Activated CD8-positive, alpha-beta memory T cell treated with anti-CD3 and anti-CD28 coated beads, Interleukin-2, amount 10 ng/mL, durations not matched to agents 7 days and 5 days (primary cell): Measurements from ENCODE around the gene RREB1. TPM values are rescaled to one million over a fixed set of nuclear protein-coding genes. Genes with fewer than 3 reads are reported as not detected.
"Not testable (repeated sequence)": the region's sequence is repeated elsewhere in the genome, so short reads cannot be mapped to it uniquely, and the experiment has no call there.

ENCODE experiments used
- ATAC-seq: fragments of 150-1000 bp; cut with Tn5 transposase; one replicate; pipeline ENCODE4 v1.10.0; 2021; ENCODE audit warnings: moderate library complexity
- CTCF ChIA-PET: fragments of 350-600 bp; sonication (Branson Sonifier 250); formaldehyde crosslinking; loops from one replicate; lab custom pipeline; 2021; ENCODE audit warnings: antibody characterized with exemption; lab: Charles Lee
- DNase-seq: peaks from one replicate; pipeline ENCODE4 v3.0.0-alpha.2; 2020
- H3K27ac Mint-ChIP-seq: one replicate; pipeline ENCODE4 v1.8.0; 2021; ENCODE audit warnings: mild to moderate bottlenecking, mixed read lengths
- H3K27me3 Mint-ChIP-seq: one replicate; pipeline ENCODE4 v1.8.0; 2021; ENCODE audit warnings: mixed read lengths
- H3K36me3 Mint-ChIP-seq: one replicate; pipeline ENCODE4 v1.8.0; 2021; ENCODE audit warnings: mild to moderate bottlenecking, mixed read lengths
- H3K4me1 Mint-ChIP-seq: one replicate; pipeline ENCODE4 v1.8.0; 2021; ENCODE audit warnings: mixed read lengths
- H3K4me3 Mint-ChIP-seq: one replicate; pipeline ENCODE4 v1.8.0; 2021; ENCODE audit warnings: mild to moderate bottlenecking, moderate library complexity, mixed read lengths
- H3K9me3 Mint-ChIP-seq: one replicate; pipeline ENCODE4 v1.8.0; 2022; ENCODE audit warnings: low read depth, mixed read lengths
- total RNA-seq, 2 experiments: library from RNA; stranded (reverse); gene quantifications; one replicate each; pipeline ENCODE4 v1.2.3, GENCODE V29; 2021

Gene RREB1
- total RNA-seq, 2 experiments from 2014 or later, result 20.6 to 24.6 TPM

GRCh38 chr6:7156643-7157278 lies 49.0 kb downstream of the RREB1 start:
- ATAC-seq, result no peak
- DNase-seq, result no peak
- H3K4me1 Mint-ChIP-seq, result peaks cover 60% of the 10 kb centered on the region
- H3K27me3 Mint-ChIP-seq, result no peaks in the 10 kb centered on the region
- H3K27ac Mint-ChIP-seq, result no peak overlapping the region
- CTCF ChIA-PET, result no interaction called here
- no peak overlapping the region for H3K4me3 Mint-ChIP-seq
- no peaks in the 10 kb centered on the region for H3K9me3 Mint-ChIP-seq
- H3K36me3 Mint-ChIP-seq, result peaks cover 6% of the 10 kb centered on the region

GRCh38 chr6:7157307-7157706 lies 49.5 kb downstream of the RREB1 start:
- H3K9me3 Mint-ChIP-seq, ATAC-seq, DNase-seq, H3K27ac Mint-ChIP-seq, H3K4me3 Mint-ChIP-seq, H3K27me3 Mint-ChIP-seq, H3K36me3 Mint-ChIP-seq, CTCF ChIA-PET: not testable (repeated sequence)
- H3K4me1 Mint-ChIP-seq, result peaks cover 57% of the 10 kb centered on the region

GRCh38 chr6:7157752-7158616 lies 50.2 kb downstream of the RREB1 start:
- CTCF ChIA-PET, result no interaction called here
- Mint-ChIP-seq H3K36me3 (peaks cover 4% of the 10 kb centered on the region), H3K4me3 (no peak overlapping the region), H3K27me3 (no peaks in the 10 kb centered on the region), H3K9me3 (no peaks in the 10 kb centered on the region), H3K4me1 (peaks cover 54% of the 10 kb centered on the region), H3K27ac (no peak overlapping the region)
- ATAC-seq, result no peak
- no peak for DNase-seq

GRCh38 chr6:7159790-7160525 lies 52.2 kb downstream of the RREB1 start:
- Mint-ChIP-seq H3K9me3 (no peaks in the 10 kb centered on the region), H3K4me1 (peaks cover 35% of the 10 kb centered on the region), H3K4me3 (no peak overlapping the region), H3K36me3 (peaks cover 7% of the 10 kb centered on the region), H3K27ac (no peak overlapping the region), H3K27me3 (no peaks in the 10 kb centered on the region)
- CTCF ChIA-PET, result no interaction called here
- DNase-seq (no peak), ATAC-seq (no peak)

GRCh38 chr6:7161253-7161623 lies 53.5 kb downstream of the RREB1 start:
- Mint-ChIP-seq H3K27ac (no peak overlapping the region), H3K36me3 (peaks cover 7% of the 10 kb centered on the region), H3K4me3 (no peak overlapping the region), H3K4me1 (peaks cover 22% of the 10 kb centered on the region), H3K9me3 (no peaks in the 10 kb centered on the region), H3K27me3 (no peaks in the 10 kb centered on the region)
- ATAC-seq, result no peak
- no peak for DNase-seq
- CTCF ChIA-PET, result interaction anchor here (0.8 kb wide), 1 partner anchor 20 kb away, joined by 3 read pairs; no protein-coding TSS in a partner anchor

GRCh38 chr6:7161845-7162244 lies 54.1 kb downstream of the RREB1 start:
- Mint-ChIP-seq H3K4me3 (no peak overlapping the region), H3K9me3 (no peaks in the 10 kb centered on the region), H3K36me3 (peaks cover 7% of the 10 kb centered on the region), H3K4me1 (peaks cover 19% of the 10 kb centered on the region), H3K27me3 (no peaks in the 10 kb centered on the region), H3K27ac (no peak overlapping the region)
- ATAC-seq (no peak), DNase-seq (no peak)
- CTCF ChIA-PET, result interaction anchor here (0.8 kb wide), 1 partner anchor 20 kb away, joined by 3 read pairs; no protein-coding TSS in a partner anchor

- Mint-ChIP-seq H3K36me3 (peaks cover 4% of the 10 kb centered on the region), H3K4me1 (peaks cover 10% of the 10 kb centered on the region), H3K27me3 (no peaks in the 10 kb centered on the region), H3K9me3 (no peaks in the 10 kb centered on the region), H3K4me3 (no peak overlapping the region), H3K27ac (no peak overlapping the region)
- no peak for ATAC-seq
- DNase-seq, result no peak
- CTCF ChIA-PET, result no interaction called here
These were observed 55.9 kb downstream of the RREB1 start for GRCh38 chr6:7163661-7164071.

- Mint-ChIP-seq H3K4me3 (no peak overlapping the region), H3K27ac (no peak overlapping the region), H3K4me1 (peaks cover 7% of the 10 kb centered on the region), H3K9me3 (no peaks in the 10 kb centered on the region), H3K36me3 (peaks cover 4% of the 10 kb centered on the region), H3K27me3 (no peaks in the 10 kb centered on the region)
- no peak for DNase-seq
- CTCF ChIA-PET, result no interaction called here
- no peak for ATAC-seq
These were observed 56.8 kb downstream of the RREB1 start for GRCh38 chr6:7164536-7165001.

- DNase-seq (peak; percentile 18), ATAC-seq (no peak)
- CTCF ChIA-PET, result no interaction called here
- Mint-ChIP-seq H3K36me3 (peaks cover 4% of the 10 kb centered on the region), H3K4me3 (no peak overlapping the region), H3K27ac (no peak overlapping the region), H3K27me3 (no peaks in the 10 kb centered on the region), H3K9me3 (no peaks in the 10 kb centered on the region), H3K4me1 (peaks cover 6% of the 10 kb centered on the region)
These were observed 57.5 kb downstream of the RREB1 start for GRCh38 chr6:7165002-7165889.

- no peak overlapping the region for H3K27ac Mint-ChIP-seq
- H3K4me1 Mint-ChIP-seq, result peaks cover 4% of the 10 kb centered on the region
- CTCF ChIA-PET, result no interaction called here
- H3K27me3 Mint-ChIP-seq, result no peaks in the 10 kb centered on the region
- H3K9me3 Mint-ChIP-seq, result no peaks in the 10 kb centered on the region
- H3K4me3 Mint-ChIP-seq, result no peak overlapping the region
- DNase-seq, result peak; percentile 18
- no peak for ATAC-seq
- H3K36me3 Mint-ChIP-seq, result peaks cover 4% of the 10 kb centered on the region
These were observed 58.1 kb downstream of the RREB1 start for GRCh38 chr6:7165890-7166267.

- DNase-seq (peak; percentile 31), ATAC-seq (no peak)
- H3K27me3 Mint-ChIP-seq, result no peaks in the 10 kb centered on the region
- H3K9me3 Mint-ChIP-seq, result no peaks in the 10 kb centered on the region
- H3K4me1 Mint-ChIP-seq, result no peaks in the 10 kb centered on the region
- no peak overlapping the region for H3K27ac Mint-ChIP-seq
- H3K4me3 Mint-ChIP-seq, result no peak overlapping the region
- CTCF ChIA-PET, result no interaction called here
- peaks cover 4% of the 10 kb centered on the region for H3K36me3 Mint-ChIP-seq
These were observed 58.9 kb downstream of the RREB1 start for GRCh38 chr6:7166410-7167293.

GRCh38 chr6:7169296-7169721 lies 61.5 kb downstream of the RREB1 start:
- CTCF ChIA-PET, result interaction anchor here (0.6 kb wide), 1 partner anchor 529 kb away, joined by 3 read pairs; no protein-coding TSS in a partner anchor
- DNase-seq, result no peak
- Mint-ChIP-seq H3K4me3 (no peak overlapping the region), H3K9me3 (no peaks in the 10 kb centered on the region), H3K27me3 (no peaks in the 10 kb centered on the region), H3K36me3 (no peaks in the 10 kb centered on the region), H3K27ac (no peak overlapping the region), H3K4me1 (no peaks in the 10 kb centered on the region)
- no peak for ATAC-seq
